ENCODE measurements around the gene ACOX1.

The ACOX1 gene

DNA sequence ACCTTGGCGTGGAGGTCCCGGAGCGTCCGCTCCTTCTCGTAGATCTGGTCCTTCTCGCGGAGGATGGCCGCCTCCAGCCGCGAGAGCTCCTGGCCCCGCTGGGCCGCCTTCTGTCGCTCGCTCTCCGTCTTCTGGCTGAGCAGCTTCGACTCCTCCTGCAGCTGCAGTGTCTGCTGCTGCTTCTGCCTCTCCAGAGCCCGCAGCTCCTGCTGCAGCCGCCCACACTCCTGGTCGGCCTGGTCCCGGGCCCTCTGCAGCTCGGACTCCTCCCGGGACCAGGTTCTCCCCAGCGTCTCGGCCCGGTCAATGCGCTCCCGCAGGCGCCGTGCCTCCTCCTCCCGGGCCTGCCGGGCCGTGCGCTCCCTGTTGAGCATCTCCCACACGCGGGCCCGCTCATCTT, 29.2 kb upstream of the ACOX1 start:
- FAIRE-seq = no peak

GRCh38 chr17:76007850-76008165, 28.8 kb upstream of the ACOX1 start:
- no peak for FAIRE-seq

DNA sequence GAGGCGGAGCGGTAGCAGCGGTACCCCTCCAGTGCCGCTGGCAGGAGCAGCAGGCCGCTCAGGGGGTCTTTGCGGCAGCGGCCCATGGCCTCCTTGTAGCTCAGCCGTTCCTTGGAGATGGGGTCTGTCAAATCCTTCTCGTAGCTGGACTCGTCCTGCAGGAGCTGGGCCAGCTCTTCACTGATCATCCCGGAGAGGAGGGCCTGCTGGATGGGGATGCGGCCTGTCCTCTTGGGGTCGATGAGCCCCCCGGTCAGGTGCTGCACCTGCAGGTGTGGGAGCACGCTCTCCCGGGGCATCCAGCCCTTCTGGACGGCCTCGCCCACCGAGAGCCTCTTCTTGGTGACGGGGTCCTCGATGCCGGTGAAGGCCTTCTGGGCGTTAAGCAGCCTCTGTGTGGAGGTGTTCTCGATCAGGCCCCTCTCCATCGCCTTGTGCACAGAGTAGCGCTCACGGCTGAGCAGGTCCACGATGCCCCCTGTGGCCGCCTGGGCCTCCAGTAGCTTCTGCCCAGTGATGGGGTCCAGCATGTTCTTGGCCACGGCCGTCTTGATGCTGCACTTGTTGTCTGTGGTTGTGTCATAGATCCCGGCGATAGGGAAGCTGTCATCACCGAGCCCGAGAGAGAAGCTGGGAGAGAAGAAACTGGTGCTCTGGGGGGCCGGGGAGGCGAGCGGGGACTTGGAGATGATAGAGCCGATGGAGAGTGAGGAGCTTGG, 28.3 kb upstream of the ACOX1 start:
- FAIRE-seq = no peak

- no peak for FAIRE-seq
These were observed 26.5 kb upstream of the ACOX1 start for GRCh38 chr17:76005263-76006149.

DNA sequence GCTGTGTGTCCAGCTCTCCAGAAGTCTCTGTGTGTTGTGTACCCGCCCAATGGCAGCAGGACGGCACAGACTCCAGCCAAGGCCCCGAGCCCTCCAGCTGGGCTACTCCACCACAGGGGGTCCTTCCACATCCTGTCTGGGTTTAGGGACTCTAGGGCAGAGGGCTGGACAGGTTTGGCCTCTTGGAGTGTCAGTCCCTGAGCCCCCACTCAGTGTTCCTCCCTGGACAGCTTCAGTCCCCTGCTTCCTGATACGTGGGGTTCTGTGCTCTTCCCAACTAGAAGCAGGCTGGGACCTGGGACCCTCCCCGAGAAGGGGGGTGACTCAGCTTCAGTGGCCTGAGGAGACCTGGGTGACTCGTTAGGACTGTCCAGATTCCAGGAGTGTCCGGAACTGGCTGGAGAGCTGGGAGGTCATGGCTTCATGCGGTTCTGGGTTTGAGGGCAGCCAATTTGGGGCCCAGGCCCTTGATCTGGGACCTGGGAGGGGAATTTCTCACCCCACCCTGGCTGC, 25.8 kb upstream of the ACOX1 start:
- FAIRE-seq = no peak

DNA sequence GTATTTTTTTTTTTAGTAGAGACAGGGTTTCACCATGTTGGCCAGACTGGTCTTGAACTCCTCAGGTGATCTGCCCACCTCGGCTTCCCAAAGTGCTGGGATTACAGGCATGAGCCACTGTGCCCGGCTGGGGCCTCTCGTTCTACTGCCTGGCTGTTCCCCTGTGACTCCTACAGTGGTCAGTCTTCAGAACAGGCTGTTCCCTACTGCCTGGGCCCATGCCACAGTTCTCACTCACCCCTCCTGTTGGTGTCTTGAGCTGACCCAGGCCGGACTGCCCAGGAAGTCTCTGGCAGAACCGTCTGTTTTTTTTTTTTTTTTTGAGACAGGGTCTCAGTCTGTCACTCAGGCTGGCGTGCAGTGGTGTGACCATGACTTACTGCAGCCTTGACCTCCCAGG, 24.9 kb upstream of the ACOX1 start:
- FAIRE-seq = no peak

- FAIRE-seq = no peak
These were observed 23.1 kb upstream of the ACOX1 start for GRCh38 chr17:76002100-76002499.

DNA sequence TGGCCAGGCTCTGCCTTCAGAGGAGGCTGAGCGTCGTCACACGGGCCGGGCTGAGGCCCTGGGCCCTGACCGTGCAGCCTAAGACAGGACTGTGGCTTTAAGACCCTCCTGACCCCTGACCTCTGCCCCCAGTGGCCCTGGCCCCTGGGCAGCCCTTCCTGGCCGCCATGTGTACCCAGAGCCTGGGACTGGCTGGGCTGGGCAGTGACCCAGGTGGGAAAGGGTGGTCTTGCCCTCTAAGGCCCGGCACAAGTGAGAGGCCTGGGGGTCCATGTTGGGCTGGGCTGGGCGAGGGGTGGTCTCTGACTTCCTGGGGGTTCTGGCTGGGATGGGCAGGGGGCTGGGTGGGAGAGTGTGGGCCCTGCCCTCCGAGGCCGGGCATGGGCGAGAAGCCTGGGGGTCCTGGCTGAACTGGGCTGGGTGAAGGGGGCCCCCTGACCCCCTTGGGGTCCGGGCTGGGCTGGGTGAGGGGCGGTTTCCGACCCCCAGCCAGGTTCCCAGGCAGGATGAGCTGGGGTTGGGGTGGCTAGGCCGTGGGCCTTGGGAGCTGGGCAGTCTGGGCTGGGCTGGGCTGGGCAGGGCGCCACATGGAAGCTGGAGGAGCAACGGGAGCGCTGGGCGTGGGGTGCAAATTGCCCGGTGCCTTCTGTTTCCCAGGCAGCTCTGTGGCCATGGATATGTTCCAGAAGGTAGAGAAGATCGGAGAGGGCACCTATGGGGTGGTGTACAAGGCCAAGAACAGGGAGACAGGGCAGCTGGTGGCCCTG, 22.0 kb upstream of the ACOX1 start, which contains the start of gene CDK3:
TSS of gene CDK3 (plus strand) at position 101 of the 767 bp plus-strand sequence. CDS start at position 672, 571 bp downstream.
- no peak for FAIRE-seq

DNA sequence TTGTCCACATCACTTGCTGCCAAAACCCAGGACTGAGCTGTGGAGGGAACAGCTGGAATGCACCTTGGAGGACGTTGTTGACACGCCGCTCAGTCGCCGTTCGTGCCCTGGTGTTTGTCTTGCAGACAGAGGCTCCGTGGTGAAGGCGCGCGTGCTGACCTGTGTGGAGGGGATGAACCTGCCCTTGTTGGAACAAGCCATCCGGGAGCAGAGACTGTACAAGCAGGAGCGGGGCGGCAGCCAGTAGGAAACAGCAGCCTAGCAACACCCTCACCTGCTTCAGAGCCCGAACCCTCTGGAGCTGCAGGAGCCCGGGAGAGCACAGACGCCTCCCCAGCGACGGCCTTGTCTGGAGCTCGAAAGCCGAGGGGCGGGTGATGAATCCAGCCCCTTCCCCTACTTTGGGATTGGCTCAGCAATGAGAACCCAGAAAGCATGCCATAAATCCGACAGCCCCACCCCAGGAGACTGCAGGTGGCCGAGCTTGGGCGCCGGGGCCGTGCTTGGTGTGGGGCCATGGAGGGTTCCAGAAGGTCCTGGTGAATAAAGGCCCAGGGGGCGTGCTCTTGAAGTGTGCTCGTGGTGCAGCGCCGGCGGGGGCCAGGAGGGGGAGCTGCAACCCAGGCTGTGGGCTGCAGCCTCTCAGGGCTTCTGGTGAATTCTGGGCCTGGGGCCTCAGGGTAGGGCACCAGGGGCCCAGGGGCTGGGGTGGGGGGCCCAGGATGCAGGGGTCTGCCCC, 21.2 kb upstream of the ACOX1 start:
- FAIRE-seq = no peak

- FAIRE-seq = no peak
These were observed 19.4 kb upstream of the ACOX1 start for GRCh38 chr17:75998327-75998795.

DNA sequence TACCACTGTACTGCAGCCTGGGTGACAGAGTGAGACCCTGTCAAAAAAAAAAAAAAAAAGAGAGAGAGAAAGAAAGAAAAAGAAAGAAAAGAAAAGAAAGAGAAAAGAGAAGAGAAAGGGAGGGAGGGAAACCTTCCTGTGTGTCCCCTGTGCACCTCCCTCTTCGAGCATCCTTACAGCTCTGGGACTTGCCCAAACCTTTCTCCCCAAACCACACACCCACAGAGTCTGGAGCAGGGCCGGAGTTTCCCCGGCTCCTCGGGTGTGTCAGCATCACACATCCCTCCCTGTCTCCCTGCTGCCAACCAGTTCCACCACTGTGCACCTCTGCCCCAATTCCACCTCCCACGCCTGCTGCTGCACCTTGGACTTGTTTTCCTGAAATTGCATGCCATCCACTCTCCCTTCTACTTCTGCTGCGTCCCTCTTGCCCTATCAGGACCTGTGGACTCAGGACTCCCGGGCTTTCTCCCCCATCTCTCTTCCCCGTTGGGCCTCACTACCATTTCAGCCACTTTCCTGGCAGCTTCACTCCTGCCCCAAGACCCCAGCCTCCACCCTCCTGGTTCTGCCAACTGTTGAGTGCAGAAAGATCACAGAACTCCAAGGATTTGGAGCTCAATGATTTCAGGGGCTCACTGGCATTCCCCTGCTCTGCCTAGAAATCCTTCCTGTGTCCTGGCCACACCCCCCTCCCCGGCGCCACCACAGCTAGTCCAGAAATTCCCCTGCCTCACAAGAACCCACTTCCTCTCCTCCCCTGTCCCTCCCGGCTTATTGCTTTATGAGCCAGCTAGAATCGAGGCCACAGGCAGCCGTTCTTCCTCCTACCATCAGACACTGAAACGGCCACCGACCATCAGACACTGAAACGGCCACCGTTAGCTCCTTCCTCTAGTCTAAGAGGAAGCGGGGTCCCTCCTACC, 18.0 kb upstream of the ACOX1 start:
- FAIRE-seq = no peak

- FAIRE-seq = no peak
These were observed 16.5 kb upstream of the ACOX1 start for GRCh38 chr17:75995385-75995925.

- no peak for FAIRE-seq
These were observed 15.9 kb upstream of the ACOX1 start for GRCh38 chr17:75994802-75995370.

- no peak for FAIRE-seq
These were observed 12.4 kb upstream of the ACOX1 start for GRCh38 chr17:75991396-75991795.

- FAIRE-seq = no peak
These were observed 8.1 kb upstream of the ACOX1 start for GRCh38 chr17:75987041-75987440.

DNA sequence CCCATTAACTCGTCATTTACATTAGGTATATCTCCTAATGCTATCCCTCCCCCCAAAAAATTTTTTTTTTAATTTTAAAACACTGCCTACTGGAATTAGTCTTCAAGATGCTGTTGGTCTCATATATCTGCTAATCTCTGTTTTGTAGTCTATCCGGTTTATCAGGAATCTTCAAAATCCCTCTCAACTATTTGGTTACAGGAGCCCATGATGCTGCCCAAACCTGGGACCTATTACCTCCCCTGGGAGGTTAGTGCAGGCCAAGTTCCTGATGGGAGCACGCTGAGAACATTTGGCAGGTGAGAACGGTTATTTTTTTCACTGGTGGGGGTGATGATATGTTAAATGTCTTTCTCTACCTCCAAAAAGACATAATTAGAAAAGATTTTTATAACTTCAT, 7.0 kb upstream of the ACOX1 start:
- no peak for FAIRE-seq

- FAIRE-seq = no peak
These were observed 4.7 kb upstream of the ACOX1 start for GRCh38 chr17:75983501-75984181.

- no peak for FAIRE-seq
These were observed 2.2 kb upstream of the ACOX1 start for GRCh38 chr17:75981019-75981615.

DNA sequence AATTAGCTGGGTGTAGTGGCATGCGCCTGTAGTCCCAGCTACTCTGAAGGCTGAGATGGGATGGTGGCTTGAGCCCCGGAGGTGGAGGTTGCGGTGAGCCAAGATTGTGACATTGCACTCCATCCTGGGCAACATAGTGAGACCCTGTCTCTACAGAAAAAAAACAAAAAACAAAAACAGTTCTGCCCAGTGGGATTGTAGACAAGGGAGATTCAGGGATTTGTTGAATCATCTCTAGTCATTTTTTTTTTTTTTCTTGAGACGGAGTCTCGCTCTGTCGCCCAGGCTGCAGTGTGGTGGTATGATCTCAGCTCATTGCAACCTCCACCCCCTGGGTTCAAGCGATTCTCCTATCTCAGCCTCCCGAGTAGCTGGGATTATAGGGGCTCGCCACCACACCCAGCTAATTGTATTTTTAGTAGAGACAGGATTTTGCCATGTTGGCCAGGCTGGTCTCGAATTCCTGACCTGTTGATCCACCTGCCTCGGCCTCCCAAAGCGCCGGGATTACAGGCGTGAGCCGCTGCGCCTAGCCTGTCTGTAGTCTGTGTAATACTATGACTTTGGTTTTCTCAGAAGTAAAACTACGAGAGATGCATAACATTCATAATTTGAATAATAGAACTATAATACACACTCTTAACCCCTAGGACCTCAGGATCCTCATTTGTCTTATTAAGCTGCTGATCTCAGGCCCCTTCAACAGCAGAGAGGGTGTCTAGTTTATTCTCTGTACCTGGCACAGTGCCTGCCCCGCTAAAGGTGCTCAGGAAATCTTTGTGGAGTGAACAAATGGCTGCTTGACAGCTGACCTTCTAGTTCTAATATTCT, 1.4 kb upstream of the ACOX1 start:
- no peak for FAIRE-seq

Measured in TTC549 (cell line).